BE2C (cell line): ENCODE results near the gene C9orf43.

Experiments used
- DNase-seq: peaks from one replicate; pipeline ENCODE4 v3.0.0-alpha.2; 2020
- H3K27me3 ChIP-seq: fragments of 250-450 bp; sonication (Bioruptor Pico); 2 replicates; pipeline ENCODE4 v1.5.1; 2020; ENCODE audit warnings: mild to moderate bottlenecking
- H3K36me3 ChIP-seq: fragments of 250-450 bp; sonication (Bioruptor Pico); 2 replicates; pipeline ENCODE4 v1.5.1; 2020; ENCODE audit warnings: mild to moderate bottlenecking
- H3K4me1 ChIP-seq: fragments of 250-450 bp; sonication (Bioruptor Pico); 2 replicates; pipeline ENCODE4 v1.5.1; 2020
- H3K4me3 ChIP-seq: 2 replicates; pipeline ENCODE4 v1.5.1; 2011; ENCODE audit warnings: low read depth, low read length
- H3K9me3 ChIP-seq: fragments of 250-450 bp; sonication (Bioruptor Pico); 2 replicates; pipeline ENCODE4 v1.5.1; 2020
- TF ChIP-seq, protein P1 (sequence below): IDR thresholded peaks from 2 replicates; pipeline ENCODE4 v1.5.1; 2012; ENCODE audit warnings: mild to moderate bottlenecking, low read depth, low read length

Gene C9orf43

DNA sequence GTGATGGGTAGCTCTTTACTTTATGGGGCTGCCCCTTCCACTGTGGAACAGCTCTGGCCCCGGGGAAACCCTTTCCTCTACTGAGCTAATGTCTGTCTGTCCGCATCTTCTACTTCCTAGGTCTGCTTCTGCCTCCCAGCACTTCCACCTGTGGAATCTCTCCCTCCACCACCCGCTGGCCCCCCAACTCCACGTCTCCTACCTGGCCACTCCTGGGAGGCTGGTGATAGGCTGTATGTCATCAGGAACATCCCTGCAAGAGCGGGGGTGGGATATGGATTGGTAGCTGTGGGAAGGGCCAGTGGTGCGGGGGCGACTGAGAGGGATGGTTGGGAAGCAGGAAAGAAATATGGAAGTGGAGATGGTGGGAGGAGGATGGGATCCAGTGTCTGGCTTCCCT, 18.6 kb upstream of the C9orf43 start:
- Histone ChIP-seq H3K4me1 (no peaks in the 10 kb centered on the region), H3K27me3 (no peaks in the 10 kb centered on the region)
- TF ChIP-seq, protein P1, sequence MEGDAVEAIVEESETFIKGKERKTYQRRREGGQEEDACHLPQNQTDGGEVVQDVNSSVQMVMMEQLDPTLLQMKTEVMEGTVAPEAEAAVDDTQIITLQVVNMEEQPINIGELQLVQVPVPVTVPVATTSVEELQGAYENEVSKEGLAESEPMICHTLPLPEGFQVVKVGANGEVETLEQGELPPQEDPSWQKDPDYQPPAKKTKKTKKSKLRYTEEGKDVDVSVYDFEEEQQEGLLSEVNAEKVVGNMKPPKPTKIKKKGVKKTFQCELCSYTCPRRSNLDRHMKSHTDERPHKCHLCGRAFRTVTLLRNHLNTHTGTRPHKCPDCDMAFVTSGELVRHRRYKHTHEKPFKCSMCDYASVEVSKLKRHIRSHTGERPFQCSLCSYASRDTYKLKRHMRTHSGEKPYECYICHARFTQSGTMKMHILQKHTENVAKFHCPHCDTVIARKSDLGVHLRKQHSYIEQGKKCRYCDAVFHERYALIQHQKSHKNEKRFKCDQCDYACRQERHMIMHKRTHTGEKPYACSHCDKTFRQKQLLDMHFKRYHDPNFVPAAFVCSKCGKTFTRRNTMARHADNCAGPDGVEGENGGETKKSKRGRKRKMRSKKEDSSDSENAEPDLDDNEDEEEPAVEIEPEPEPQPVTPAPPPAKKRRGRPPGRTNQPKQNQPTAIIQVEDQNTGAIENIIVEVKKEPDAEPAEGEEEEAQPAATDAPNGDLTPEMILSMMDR, result no peak

DNA sequence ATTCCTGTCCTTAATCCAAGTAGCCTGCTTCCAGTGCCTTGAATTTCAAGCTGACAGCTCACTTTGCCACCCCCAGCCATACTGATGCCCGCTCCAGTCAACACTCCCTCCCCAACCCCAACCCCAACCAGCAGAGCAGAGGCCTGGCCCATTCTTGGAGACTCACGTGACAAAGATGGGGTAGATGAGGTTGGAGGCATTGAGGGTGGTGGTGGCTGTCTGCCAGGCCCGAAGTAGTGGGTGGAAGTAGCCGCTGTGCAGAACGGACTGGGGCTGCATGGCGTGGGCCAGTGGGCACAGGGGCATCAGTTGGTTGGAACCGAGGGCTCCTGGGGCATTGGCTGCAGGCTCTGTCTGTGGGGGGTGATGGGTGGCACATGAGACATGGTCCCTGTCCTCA, 17.3 kb upstream of the C9orf43 start:
- no peak for DNase-seq
- Histone ChIP-seq H3K27me3 (no peaks in the 10 kb centered on the region), H3K9me3 (no peaks in the 10 kb centered on the region), H3K36me3 (peaks cover 3% of the 10 kb centered on the region), H3K4me1 (no peaks in the 10 kb centered on the region), H3K4me3 (no peak overlapping the region)
- TF ChIP-seq, protein P1, result no peak

More for the DNA sequence above, 18.6 kb upstream of the C9orf43 start:
- H3K36me3 ChIP-seq, result peaks cover 10% of the 10 kb centered on the region
- no peaks in the 10 kb centered on the region for H3K9me3 ChIP-seq
- no peak for DNase-seq
- no peak overlapping the region for H3K4me3 ChIP-seq

DNA sequence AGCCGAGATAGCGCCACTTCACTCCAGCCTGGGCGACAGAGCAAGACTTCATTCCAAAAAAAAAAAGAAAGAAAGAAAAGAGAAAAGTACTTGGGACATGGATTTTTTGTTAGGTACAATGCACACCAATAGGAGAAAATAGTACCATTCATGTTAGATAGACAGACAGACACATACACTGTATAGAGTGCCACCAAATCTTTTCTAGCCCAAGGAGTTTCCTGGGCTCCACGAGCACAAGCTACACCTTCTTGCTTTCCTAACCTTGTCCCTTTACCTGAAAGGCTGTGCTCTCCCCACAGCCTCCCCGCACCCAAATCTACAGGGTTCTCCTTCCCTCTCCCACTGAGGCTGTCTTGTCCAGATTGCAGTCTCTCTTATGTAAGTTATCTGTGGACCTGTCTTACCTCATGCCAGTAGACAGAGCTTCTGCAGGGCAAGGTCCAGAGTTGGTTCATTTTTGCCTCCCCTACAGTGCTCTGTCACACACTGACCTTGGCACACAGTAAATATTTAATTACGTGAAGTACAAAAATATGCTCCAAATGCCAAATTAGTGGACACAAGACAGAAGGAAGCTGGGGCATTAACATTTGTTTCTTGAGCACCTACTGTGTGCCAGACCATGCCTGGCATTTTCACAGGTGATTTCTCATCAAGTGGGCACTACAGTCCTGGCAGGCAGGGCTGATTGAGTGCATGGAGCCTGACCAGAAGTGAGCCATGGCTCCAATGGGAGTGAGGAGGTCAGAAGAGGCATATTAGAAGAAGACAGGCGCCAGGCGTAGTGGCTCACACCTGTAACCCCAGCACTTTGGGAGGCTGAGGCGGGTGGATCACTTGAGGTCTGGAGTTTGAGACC, 15.3 kb upstream of the C9orf43 start:
- TF ChIP-seq, protein P1, result no peak
- no peaks in the 10 kb centered on the region for H3K27me3 ChIP-seq
- H3K9me3 ChIP-seq, result no peaks in the 10 kb centered on the region
- H3K36me3 ChIP-seq, result no peaks in the 10 kb centered on the region; the same call in none of the 2 replicates
- no peak overlapping the region for H3K4me3 ChIP-seq
- no peaks in the 10 kb centered on the region for H3K4me1 ChIP-seq
- DNase-seq, result no peak

- Histone ChIP-seq H3K36me3 (no peaks in the 10 kb centered on the region), H3K27me3 (no peaks in the 10 kb centered on the region), H3K9me3 (no peaks in the 10 kb centered on the region), H3K4me3 (no peak overlapping the region), H3K4me1 (no peaks in the 10 kb centered on the region)
- TF ChIP-seq, protein P1, result no peak
- DNase-seq, result no peak
These were observed 13.3 kb upstream of the C9orf43 start for GRCh38 chr9:113397203-113397631.

GRCh38 chr9:113398796-113399195, 11.8 kb upstream of the C9orf43 start:
- no peak for DNase-seq
- no peak overlapping the region for H3K4me3 ChIP-seq
- TF ChIP-seq, protein P1, result no peak

DNA sequence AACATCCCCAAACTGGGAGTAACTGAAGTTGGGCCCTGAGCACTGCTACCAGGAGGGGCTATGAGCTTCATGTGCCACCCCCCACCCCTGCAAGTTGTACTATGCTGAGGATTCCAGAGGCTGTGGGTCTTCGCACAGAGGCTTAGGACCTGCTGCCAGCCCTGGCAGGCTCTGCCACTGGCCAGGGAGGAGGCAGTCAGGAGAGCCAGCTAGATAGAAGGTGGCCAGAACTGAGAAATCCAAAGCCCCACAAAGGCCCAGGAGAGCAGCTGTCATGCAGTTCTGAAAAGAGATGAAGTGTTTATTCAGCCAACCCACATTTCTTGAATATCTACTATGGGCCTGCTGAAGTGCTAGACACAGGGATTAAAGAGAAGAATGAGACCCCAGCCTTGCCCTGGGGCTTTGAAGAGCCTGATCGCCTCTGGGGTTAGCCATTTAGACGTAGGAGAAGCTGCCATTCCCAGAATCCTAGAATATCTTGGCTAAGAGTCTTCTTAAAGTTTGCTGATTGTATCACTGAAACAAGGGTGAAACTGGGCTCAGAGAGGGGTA, 10.8 kb upstream of the C9orf43 start:
- no peaks in the 10 kb centered on the region for H3K9me3 ChIP-seq
- H3K27me3 ChIP-seq, result no peaks in the 10 kb centered on the region
- H3K4me1 ChIP-seq, result no peaks in the 10 kb centered on the region
- no peak for DNase-seq
- H3K4me3 ChIP-seq, result no peak overlapping the region
- no peaks in the 10 kb centered on the region for H3K36me3 ChIP-seq
- TF ChIP-seq, protein P1, result no peak

More at GRCh38 chr9:113398796-113399195, 11.8 kb upstream of the C9orf43 start:
- no peaks in the 10 kb centered on the region for H3K9me3 ChIP-seq
- no peaks in the 10 kb centered on the region for H3K36me3 ChIP-seq
- no peaks in the 10 kb centered on the region for H3K4me1 ChIP-seq
- H3K27me3 ChIP-seq, result no peaks in the 10 kb centered on the region
